Muscle of back (tissue), 11 donors: ENCODE measurements around the gene WIPF3. TPM values are rescaled to one million over a fixed set of nuclear protein-coding genes. Genes with fewer than 3 reads are reported as not detected.
A peak's percentile ranks its signal among the peaks of the same experiment; 100 is the strongest.

Experiments used
- DNase-seq, 3 donors: peaks; one replicate each; pipeline versions ENCODE4 v3.0.0 to v3.0.0-alpha.2; 2013
- polyA plus RNA-seq, 10 donors: library from polyadenylated mRNA; unstranded; fragments of 120-200 nt; gene quantifications; one replicate each; pipeline ENCODE4 v1.2.1, GENCODE V29; 2013; ENCODE audit not compliant: insufficient read length in 10 of 10

WIPF3 gene
- polyA plus RNA-seq, 10 donors = 14.8 to 36.0 (median 18.6) TPM

DNA sequence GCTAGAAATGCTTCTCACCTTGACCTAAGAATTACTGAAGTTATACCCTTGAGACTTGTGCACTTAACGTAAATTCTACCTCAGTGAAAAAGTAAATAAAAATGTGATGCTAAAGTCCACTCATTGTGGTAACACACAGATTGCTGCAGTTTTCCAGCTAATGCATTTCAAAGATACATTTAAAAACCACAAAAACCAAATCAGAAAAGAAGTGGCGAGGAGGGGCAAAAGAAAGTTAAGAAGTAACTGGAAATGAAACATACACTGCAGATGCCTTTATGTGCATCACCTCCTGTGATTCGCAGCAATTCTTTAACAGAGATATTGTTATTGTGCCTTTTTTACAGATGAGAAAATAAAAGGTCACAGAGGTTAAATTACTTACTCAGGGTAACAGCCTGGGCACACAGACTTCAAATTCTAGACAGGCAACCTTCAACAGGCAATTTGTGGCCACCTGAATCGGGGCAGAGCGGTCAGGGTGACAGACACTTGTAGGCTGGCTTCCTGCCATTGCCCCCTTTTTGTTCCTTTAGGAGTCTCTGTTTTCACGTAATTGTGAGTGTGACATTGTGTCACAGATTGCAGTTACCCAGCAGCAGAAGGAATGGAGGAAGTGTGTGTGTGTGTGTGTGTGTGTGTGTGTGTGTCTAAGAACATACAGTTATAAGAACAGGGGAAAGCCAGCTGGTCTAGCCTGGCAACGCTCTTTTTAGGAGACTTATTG, 1.9 kb downstream of the WIPF3 start:
- DNase-seq = no peak

DNA sequence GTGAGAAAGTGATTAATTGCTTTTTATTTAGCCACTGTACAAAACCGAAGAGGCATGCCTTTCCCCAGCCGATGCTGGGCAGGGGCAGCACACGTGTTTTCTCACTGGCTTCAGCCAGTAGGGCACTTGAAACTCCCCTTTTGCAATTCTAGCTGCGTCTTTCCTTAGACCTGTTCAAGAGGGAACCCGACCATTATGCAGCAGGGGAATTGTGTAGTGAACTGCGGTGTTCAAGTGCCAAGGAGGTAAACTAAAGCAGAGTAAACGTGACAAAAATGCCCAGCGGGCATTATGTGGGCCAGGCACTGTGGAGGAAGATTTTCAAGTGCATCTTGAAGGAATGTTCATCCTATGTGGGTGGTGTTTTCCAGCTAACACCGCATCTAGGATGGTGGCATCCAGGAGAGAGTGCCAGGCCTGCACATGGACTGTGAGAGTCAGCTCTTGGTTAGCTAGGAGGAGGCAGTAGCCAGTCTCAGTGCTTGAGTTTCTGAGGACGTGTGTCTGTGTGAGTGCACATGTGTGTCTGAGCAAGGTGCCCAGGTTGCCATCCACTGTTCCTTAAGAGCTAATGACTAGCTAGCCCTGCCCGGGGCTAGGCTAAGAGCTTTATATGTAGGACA, 3.3 kb downstream of the WIPF3 start:
- no peak for DNase-seq

DNA sequence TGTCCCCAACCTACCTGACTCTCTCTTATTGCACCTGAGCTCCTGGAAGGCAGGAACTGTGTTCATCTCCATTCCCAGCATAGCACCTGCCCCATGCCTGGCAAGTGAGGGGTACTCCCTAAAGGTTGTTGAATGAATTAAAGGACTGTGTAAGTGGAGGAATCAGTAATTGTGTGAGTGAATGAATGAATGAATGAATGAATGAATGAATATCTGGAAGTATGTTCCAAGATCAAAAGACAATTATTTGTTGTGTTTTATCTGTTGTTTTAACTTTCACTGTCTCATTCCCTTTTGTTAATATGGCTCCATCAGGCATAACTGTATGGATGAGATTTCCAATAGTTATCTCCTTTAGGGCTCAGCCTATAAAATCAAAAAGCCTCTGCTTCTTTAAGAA, 4.0 kb downstream of the WIPF3 start:
- no peak for DNase-seq

DNA sequence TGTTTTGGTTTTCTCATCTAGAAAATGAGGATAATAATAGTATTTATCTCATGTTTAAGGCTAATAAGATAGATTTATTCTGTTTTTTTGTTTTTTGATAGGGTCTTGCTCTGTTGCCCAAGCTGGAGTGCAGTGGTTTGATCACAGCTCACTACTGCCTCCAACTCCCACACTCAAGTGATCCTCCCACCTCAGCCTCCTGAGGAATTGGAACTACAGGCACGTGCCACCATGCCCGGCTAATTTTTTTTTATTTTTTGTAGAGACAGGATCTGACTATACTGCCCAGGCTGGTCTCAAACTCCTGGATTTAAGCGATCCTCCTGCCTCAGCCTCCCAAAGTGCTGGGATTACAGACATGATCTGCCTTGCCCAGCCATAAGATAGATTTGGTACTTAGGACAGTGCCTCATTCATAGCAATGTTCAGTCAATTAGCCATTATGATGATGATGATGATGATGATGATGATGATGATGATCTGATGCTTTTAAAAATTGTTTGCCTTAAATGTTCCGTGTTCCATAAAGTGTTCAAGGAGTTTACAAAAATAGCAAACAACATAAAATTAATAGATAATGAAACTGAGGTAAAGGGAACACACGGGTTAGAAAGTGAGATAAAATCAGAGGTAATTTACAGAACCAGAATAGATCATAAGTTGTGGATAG, 4.6 kb downstream of the WIPF3 start:
- DNase-seq = no peak

DNA sequence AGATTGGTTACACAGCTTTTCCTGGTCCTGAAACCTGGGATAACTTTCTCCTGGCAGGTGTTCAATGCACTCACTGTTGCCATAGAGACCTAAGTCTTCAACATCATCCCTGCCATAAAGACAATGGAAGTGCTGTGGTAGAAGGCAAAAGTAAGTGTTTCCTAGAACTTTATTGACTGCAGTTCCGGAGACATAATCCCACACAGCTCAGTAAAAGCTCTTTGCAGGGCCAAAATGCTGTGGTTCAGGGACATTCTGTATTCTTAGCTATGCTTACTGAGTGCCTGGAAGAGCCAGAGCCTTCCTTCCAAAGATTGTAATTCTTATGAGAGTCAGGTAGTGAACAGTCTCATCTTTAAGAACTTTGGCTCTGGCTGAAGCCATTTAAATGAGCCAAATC, 5.3 kb downstream of the WIPF3 start:
- peak in 2 of 3 donors; percentile 30 to 66 for DNase-seq

DNA sequence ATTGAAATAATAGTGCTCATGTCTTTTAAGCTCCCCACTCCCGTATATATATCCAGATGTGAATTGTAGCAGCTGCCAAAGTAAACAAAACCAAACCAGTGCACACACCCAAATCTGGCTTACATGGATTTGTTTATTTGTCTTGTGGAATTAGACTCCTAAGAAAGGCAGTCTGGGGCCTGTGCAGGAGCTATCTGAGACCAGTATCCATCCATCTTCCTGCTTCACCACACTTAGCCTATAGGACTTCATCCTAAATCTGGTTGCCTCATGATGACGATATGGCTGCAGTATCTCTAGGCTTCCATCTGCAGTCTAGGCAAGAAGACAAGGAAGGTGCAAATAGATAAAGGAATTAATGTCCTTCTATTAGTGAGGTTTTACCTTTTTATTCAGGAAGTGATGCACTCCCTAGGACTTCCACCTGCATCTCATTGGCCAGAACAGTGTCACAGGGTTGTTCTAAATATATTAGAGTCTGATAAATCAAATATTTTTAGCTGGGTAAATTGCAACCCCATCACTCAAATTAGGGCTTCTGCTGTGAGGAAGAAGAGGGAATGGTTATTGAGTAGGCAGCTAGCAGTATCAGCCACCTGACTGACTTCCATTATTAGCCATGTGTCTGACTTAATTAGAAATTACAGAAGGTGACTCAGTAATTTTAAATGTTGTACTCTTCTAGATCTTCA, 6.0 kb downstream of the WIPF3 start:
- peak in 1 of 3 donors; percentile 50 for DNase-seq

DNA sequence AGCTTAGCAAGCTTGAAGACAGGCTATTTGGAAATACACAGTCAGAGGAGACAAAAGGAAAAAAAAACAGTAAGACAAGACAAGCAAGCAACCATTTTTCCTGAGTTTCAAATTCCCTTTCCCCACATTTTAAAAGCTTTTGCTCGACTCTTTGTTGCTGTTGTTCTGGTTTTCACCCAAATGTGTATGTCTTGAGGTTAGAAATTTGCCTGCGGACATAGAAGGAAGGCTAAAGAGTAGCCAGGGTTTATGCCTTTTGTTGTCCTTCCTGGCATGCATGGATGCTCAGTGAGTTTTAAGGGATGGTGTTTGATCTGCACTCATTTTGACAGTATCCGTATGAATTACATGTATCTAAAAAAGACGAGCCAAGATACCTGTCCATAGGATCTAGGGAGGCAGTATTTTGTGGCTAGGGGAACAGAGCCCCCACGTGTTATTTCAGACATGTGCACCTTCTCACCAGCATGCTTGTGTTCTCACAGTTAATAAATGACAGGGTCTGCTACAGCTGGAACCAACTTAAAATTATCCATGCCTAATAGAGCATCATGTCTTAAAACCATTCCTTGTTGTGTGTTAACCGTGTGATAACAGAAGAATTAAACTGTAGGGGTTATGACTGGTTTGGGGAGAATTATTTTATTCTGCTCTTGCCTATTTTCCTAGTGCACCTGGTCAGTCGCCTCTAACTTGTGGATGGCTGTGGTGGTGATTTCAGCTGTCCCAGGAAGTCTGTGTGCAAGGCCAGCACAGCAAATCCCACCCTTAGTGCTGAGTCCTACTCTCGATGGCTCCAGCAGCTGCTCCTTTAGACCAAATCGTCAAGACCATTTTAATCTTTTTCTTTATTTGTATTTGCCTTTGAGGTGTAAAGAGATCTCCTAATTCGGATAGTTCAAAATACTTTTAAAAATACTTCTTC, 9.1 kb downstream of the WIPF3 start:
- DNase-seq = no peak

DNA sequence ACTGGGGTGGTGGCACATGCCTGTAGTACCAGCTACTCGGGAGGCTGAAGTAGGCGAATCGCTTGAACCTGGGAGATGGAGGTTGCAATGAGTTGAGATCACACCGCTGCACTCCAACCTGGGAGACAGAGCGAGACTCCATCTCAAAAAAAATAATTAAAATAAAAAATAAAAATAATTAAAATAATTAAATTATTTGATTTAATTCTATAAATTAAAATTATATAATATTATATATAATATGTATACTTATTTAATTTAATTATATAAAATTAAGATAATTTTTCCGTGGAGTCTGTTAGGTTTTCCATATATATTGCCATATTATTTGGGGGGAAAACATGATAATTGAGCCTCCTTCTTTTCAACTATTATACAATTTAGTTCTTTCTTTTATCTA, 12.0 kb downstream of the WIPF3 start:
- no peak for DNase-seq

DNA sequence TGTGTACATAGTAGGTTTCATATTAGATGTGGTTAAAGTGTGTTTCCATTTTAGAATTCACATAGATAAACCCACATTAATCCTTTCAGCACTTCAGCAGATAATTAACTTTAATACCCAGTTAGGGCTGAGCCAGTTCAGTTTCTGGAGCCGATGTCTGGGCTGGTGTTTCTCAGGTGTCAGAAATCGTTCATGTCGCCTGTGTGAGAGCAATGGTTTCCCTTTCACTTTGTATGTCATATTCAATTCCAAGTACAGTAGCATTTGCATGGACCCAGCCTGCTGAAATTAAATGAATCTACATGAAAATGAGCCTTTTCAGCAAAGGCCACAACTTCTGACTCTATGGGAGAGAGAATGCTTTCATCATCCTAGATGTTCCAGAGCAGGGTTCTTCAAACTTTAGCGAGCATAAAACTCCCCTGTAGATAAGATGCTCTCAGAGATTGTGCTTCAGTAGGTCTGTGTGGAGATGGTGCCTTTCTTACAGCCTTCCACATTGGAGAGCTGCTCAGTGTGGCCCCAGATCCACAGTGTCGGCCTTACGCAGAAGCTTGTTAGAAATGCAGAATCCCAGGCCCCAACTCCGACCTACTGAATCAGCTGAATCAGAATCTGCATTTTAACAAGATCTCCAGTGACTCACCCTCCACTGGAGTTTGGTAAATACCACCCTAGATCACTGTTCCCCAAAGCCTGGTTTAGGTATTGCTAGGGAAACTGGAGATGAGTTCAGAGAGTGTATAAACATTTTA, 19.6 kb downstream of the WIPF3 start:
- DNase-seq = no peak

DNA sequence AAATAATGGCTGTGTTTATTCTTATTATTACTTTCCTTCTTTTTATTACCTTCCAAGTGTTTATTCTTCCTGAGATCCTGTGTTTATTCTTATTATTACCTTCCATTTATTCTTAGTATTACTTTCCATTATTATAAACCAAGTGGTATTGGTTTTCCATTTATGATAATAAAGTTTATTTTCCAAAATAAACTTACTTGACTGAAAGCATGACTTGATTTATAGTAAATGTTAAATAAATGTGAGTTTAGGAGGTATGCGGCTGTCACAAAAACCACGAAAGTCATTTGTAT, 20.2 kb downstream of the WIPF3 start:
- DNase-seq = no peak

DNA sequence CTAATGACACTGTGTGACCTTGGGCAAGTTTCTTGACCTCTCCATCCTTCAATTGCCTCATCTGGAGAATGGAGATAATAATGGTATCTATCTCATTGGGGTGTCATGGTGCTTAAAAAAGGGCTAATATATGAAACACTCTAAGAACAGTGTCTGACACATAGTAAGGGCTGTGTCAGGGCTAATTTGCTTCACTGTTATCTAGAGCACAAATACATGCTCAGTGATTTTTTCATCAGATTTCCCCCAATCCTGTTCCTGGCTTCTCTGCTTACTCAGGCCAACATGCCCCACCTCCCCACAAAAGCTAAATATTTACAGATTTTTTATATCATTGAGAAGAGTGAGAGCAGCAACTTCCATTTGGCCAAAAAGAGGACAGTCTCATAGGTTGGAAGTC, 20.6 kb downstream of the WIPF3 start:
- no peak for DNase-seq

DNA sequence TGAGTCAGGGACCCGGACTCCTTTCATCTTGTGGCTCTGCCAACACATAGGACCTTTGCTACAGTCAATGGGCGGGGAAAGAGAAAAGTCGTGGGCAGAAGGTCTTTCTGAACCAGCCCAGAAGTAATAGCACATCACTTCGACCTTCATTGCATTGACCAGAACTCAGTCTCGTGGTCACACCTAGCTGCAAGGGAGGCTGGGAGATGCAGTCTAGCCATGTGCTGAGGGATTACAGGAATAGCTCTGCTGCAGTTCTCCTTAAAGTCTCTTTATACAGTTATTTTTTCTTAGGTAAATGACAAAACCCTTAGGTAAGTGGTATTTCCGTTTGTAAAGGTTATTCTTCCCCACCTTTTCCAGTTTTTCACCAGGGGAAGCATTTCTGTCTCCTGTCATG, 25.4 kb downstream of the WIPF3 start:
- DNase-seq = no peak

DNA sequence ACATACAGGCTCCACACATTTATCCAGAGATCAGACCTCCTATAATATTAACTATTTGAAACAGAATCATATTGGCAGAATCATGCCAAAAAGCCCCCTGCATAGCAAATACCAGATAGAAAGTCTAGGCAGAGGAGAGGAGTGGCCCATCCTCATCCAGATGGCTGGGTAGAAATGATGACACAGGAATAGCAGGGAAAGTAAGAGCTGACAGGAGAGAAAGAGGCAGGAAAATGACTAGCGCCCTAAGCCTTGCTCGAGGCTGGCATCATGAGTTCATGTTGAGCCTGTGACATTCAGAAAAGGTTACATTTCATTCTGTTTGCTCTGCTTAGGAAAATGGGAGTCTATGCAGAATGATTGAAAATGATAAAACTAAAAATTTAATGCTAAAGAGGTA, 27.6 kb downstream of the WIPF3 start:
- no peak for DNase-seq

DNA sequence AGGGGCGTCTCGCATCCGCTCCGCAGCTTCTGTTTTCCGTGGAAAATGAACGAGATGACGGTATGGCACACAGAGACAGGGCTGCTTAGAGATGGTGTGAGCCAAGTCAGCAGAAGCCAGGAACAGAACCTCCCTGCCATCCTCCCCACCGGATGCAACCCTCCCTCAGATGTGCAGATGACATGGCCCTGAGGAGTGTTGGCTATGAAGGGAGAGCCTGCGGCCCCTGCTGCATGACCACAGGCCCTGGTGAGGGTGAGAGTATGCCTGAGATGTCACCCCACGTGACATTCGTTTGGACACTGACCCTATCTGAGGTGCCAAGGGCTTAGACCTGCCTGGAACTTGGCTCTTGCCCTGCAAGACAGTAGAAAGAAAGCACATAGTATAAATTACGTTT, 29.4 kb downstream of the WIPF3 start:
- no peak for DNase-seq

DNA sequence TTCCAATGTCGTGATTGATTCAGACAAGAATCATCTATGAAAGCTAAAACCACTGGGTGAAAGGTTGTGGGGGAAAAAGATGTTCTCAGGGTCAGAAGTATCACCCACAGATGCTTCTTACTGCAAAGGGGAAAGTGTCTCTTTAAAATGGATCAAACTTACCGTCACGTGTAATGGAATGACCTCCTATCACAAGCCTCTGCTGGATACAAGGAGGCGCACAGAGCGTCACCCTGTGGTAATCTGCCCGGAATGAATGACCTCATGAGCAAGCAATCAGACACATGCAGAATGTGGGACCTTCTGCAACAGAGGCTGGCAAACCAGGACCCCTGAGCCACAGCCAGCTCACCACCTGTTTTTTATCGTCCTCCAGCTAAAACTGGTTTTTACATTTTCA, 33.0 kb downstream of the WIPF3 start:
- peak; percentile 86 to 90 (median 88) for DNase-seq

DNA sequence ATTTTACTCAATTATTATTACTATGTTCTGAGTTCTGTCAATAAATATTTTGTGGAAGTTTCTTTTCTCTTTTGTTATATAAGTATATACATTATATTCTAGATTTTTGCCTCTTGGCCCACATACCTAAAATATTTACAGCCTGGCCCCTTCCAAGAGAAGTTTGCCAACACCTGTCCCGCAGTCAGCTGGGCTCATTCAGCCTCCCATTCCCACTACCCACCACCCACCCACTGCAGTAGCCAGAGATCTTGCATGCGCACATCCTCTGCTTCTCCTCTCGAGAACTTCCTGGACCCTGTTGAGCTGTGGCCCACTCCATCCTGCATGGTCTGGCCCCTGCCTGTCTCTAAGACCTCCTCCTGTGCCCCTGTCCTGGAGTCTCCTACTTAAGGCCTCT, 33.6 kb downstream of the WIPF3 start:
- peak in 1 of 3 donors; percentile 55 for DNase-seq

DNA sequence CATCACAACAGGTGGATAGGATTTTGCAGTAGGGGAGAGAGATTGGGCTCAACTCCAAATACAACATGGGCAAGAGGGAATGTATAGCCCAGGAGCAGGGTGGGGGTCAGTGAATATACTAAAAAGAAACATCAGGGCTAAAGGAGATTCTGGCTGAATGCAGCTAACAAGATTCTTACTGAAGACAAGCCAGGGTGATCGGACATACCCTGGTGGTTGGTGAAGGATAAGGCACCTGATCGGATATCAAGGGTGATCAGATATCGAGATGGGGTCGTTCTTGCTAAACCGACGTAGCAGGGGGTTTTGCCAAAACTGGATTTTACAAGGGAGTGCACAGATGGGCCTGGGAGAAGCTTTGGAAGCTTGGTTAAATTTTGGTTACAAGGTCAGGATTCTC, 34.4 kb downstream of the WIPF3 start:
- DNase-seq = no peak

DNA sequence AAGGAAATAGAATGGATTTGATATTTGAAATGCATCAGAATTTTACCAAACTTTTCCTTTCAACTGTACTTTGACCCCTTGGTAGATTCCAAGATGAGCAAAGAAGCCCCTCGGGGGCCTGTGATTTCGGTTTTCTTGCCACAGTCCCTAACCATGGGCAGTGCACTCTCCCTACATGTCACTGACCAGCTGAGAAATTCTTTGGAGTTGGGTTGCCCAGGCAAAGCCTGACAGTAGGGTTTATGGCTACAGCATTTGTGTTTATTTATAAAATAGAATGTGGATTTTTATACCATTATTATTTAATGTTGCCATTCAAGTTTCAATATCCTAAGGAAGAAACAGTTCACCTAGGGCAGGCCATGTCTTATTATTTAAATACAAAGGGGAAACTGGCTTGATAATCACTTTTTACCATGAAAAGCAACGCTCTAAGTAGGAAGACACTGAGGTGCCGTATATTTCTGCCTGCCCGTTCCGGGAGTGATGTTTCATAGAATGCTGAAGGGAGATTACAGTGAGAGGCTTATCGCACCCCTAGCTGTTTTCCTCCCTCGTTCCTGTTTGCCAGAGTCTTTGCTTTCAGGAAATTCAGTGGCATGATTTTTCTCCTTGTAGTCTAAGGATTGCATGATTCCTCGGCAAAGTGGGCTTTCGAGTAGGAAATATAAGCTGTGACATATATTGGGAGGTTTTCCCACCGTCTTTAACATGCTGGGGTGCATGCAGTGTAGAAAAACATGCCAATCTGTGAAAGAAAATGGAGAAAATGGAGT, 35.8 kb downstream of the WIPF3 start:
- no peak for DNase-seq

DNA sequence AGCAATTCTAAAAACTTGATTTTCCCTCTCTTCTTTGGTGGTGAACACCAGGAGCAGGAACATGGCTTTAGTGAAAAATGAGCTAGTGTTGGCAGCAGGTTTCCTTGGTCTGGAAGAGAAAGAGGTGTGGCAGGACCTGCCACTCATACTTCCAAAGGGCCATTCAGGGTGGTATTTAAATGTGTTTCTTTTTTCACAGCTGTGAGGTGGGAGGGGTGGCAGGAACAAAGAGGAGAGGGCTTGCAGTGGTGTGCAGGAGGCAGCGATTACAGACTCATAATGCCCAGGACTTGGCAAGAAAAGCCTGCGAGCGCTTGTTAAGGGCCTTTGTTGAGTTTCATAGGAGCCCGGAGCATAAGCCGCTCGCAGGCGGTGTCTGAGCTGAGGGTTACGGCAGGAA, 36.8 kb downstream of the WIPF3 start:
- DNase-seq = no peak

DNA sequence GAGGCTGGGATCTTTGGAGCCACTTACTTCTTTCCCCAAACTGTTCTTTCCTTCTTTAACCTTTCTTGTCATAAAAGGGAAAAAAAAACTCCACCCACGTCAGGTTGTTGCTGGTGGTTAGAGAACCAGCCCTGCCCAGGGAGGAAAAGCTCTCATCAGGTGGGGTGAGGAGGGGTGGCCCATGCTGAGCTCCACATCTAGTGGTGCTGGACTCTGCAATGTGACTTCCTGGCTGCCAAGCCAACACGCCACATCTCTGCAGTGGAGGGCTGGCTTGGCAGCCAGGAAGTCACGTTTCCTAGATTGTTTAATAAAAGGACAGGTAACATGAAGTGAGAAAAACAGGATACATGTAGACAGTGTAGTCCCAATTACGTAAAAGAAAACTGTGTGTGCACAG, 37.4 kb downstream of the WIPF3 start:
- DNase-seq = no peak
